A673 (cell line): ENCODE measurements around the gene NIM1K.

Source experiments
- EZH2 ChIP-seq: fragments of 200-600 bp; sonication (generic); IDR thresholded peaks from 2 replicates; pipeline ENCODE4 v1.6.1; 2017; ENCODE audit warnings: borderline replicate concordance, low read depth, mild to moderate bottlenecking, mixed read lengths, antibody characterized with exemption, low read length; ENCODE audit not compliant: poor library complexity, severe bottlenecking
- TF ChIP-seq, protein P1 (sequence below): fragments of 300-800, 200-600 bp; sonication (generic); conservative IDR thresholded peaks from 2 replicates; pipeline ENCODE4 v1.5.1; 2017; ENCODE audit warnings: low read depth, mild to moderate bottlenecking, antibody characterized with exemption, low read length, moderate library complexity, mixed read lengths

DNA sequence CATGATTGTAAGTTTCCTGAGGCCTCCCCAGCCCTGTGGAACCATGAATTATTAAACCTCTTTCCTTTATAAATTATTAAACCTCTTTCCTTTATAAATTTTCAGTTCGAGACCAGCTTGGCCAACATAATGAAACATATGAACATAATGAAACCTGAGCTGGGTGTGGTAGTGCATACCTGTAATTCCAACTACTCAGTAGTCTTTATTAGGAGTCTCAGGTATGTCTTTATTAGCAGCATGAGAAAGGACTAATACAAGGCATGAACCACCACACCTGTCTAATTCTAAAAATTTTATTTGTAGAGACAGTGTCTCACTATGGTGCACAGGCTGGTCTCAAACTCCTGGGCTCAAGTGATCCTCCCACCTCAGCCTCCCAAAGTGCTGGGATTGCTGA, 27.1 kb downstream of the NIM1K start:
- TF ChIP-seq, protein P1, sequence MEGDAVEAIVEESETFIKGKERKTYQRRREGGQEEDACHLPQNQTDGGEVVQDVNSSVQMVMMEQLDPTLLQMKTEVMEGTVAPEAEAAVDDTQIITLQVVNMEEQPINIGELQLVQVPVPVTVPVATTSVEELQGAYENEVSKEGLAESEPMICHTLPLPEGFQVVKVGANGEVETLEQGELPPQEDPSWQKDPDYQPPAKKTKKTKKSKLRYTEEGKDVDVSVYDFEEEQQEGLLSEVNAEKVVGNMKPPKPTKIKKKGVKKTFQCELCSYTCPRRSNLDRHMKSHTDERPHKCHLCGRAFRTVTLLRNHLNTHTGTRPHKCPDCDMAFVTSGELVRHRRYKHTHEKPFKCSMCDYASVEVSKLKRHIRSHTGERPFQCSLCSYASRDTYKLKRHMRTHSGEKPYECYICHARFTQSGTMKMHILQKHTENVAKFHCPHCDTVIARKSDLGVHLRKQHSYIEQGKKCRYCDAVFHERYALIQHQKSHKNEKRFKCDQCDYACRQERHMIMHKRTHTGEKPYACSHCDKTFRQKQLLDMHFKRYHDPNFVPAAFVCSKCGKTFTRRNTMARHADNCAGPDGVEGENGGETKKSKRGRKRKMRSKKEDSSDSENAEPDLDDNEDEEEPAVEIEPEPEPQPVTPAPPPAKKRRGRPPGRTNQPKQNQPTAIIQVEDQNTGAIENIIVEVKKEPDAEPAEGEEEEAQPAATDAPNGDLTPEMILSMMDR, result no peak
- no peak for TF ChIP-seq EZH2
